Neural crest cell (in vitro differentiated cells): Measurements from ENCODE around the gene LY6G5C. TPM values are rescaled to one million over a fixed set of nuclear protein-coding genes. Genes with fewer than 3 reads are reported as not detected.
A peak's percentile ranks its signal among the peaks of the same experiment; 100 is the strongest.

ENCODE experiments used
- DNase-seq: peaks from one replicate; pipeline ENCODE4 v3.0.0; 2021; ENCODE audit warnings: low read depth, mixed read lengths, low spot score
- H3K27ac Mint-ChIP-seq: one replicate; pipeline ENCODE4 v1.8.0; 2021; ENCODE audit warnings: mild to moderate bottlenecking, mixed read lengths; ENCODE audit not compliant: unreplicated experiment
- H3K27me3 Mint-ChIP-seq: 2 replicates; pipeline ENCODE4 v1.8.0; 2021; ENCODE audit warnings: low read depth, mild to moderate bottlenecking, mixed read lengths
- H3K36me3 Mint-ChIP-seq: 2 replicates; pipeline ENCODE4 v1.8.0; 2021; ENCODE audit warnings: low read depth, mild to moderate bottlenecking, mixed read lengths
- H3K4me1 Mint-ChIP-seq: 2 replicates; pipeline ENCODE4 v1.8.0; 2021; ENCODE audit warnings: mixed read lengths
- H3K4me3 Mint-ChIP-seq: one replicate; pipeline ENCODE4 v1.8.0; 2021; ENCODE audit warnings: mild to moderate bottlenecking, mixed read lengths
- H3K9me3 Mint-ChIP-seq: 2 replicates; pipeline ENCODE4 v1.8.0; 2021; ENCODE audit warnings: mixed read lengths
- CTCF ChIP-seq: fragments of 200-600 bp; sonication (generic); conservative IDR thresholded peaks from 2 replicates; pipeline ENCODE4 v1.5.0; 2021; ENCODE audit warnings: antibody characterized with exemption, mild to moderate bottlenecking
- total RNA-seq: library from RNA; stranded (reverse); gene quantifications from 2 replicates; pipeline ENCODE4 v1.2.1, GENCODE V29; 2021

The LY6G5C gene
- total RNA-seq, 1 donor from 2014 or later: 9.1 TPM

- Mint-ChIP-seq H3K27ac (peak overlapping the region; percentile 100), H3K36me3 (peaks cover 15% of the 10 kb centered on the region), H3K4me3 (peak overlapping the region; percentile 94), H3K4me1 (peaks cover 39% of the 10 kb centered on the region), H3K27me3 (peaks cover 9% of the 10 kb centered on the region), H3K9me3 (no peaks in the 10 kb centered on the region)
- DNase-seq: no peak
- TF ChIP-seq CTCF: no peak
These were observed 29.2 kb downstream of the LY6G5C start for GRCh38 chr6:31651602-31652191.

DNA sequence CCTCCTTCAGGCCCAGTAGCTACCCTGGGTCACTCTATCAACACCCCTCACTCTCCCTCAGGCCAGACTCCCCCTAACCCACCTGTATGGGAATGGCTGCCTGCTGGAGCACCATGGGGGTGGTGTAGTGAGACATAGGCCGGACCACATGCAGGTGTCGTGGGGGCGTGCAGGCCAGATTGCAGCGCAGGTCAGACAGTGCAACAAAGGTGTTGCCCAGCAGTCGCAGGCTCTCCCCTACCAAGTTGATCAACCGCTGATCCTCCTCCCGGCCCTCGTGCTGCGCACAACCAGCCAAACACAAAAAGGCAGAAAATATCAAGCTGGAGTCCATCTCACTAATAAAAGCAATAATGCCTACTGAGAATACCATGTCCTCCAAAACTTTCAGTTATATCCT lies 35.5 kb downstream of the LY6G5C start:
- peaks cover 9% of the 10 kb centered on the region for H3K4me1 Mint-ChIP-seq
- TF ChIP-seq CTCF: no peak
- no peak for DNase-seq
- H3K36me3 Mint-ChIP-seq: peaks cover 27% of the 10 kb centered on the region
- H3K27ac Mint-ChIP-seq: peak overlapping the region; percentile 13
- H3K4me3 Mint-ChIP-seq: peak overlapping the region; percentile 54
- no peaks in the 10 kb centered on the region for H3K27me3 Mint-ChIP-seq
- no peaks in the 10 kb centered on the region for H3K9me3 Mint-ChIP-seq

- Mint-ChIP-seq H3K27ac (no peak overlapping the region), H3K27me3 (no peaks in the 10 kb centered on the region), H3K4me3 (no peak overlapping the region), H3K36me3 (peaks cover 30% of the 10 kb centered on the region), H3K4me1 (no peaks in the 10 kb centered on the region), H3K9me3 (no peaks in the 10 kb centered on the region)
- no peak for DNase-seq
- no peak for TF ChIP-seq CTCF
These were observed 36.9 kb downstream of the LY6G5C start for GRCh38 chr6:31643818-31644454.

- no peak for DNase-seq
- no peaks in the 10 kb centered on the region for H3K4me1 Mint-ChIP-seq
- H3K36me3 Mint-ChIP-seq: peaks cover 27% of the 10 kb centered on the region
- no peak overlapping the region for H3K27ac Mint-ChIP-seq
- no peaks in the 10 kb centered on the region for H3K9me3 Mint-ChIP-seq
- TF ChIP-seq CTCF: no peak
- H3K27me3 Mint-ChIP-seq: no peaks in the 10 kb centered on the region
- H3K4me3 Mint-ChIP-seq: no peak overlapping the region
These were observed 37.9 kb downstream of the LY6G5C start for GRCh38 chr6:31642798-31643570.

DNA sequence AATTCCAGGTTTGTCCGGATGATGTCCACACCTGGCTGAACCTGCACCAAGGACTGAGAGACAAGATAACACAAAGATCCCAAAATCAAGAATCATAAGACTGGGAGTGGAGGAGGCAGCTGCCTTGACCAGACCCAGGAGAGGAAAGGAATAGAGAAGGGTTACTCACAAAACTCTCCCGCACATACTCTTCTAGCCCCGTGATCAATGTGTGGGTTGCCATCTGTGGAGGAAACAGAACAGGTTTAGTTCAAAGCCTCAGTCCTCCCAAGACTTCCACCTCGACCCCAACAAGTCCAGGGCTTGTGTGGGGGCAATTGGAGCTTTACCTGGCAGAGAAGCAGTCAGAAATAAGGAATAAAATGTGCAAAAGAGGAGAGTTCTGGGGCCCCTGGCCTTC lies 39.5 kb downstream of the LY6G5C start:
- H3K36me3 Mint-ChIP-seq: peaks cover 34% of the 10 kb centered on the region
- TF ChIP-seq CTCF: no peak

More for the DNA sequence above, 39.5 kb downstream of the LY6G5C start:
- Mint-ChIP-seq H3K9me3 (no peaks in the 10 kb centered on the region), H3K27me3 (peaks cover 3% of the 10 kb centered on the region), H3K4me3 (peak overlapping the region; percentile 13), H3K4me1 (no peaks in the 10 kb centered on the region), H3K27ac (no peak overlapping the region)
- no peak for DNase-seq
